ENCODE results near the gene SLCO2A1.

- TF ChIP-seq CTCF (IDR thresholded peaks at IDR 0.05; ENCODE audit: low read length) (no peak), EZH2 (optimal IDR thresholded peaks at IDR 0.05; ENCODE audit: low read depth, low read length) (no peak)
Measured at GRCh38 chr3:133939463-133939835, 90.3 kb downstream of the SLCO2A1 start.

Measured in MM.1S (cell line).